Activated naive CD4-positive, alpha-beta T cell treated with Interleukin-2 at 50 U/mL for 16 hours (primary cell): ENCODE data around the gene PIK3C2G.
"Not testable (repeated sequence)": the region's sequence is repeated elsewhere in the genome, so short reads cannot be mapped to it uniquely, and the experiment has no call there.

Source experiments
- DNase-seq: peaks from one replicate; pipeline ENCODE4 v3.0.0-alpha.2; 2020

Gene PIK3C2G

GRCh38 chr12:18483698-18484325, 222.5 kb downstream of the PIK3C2G start:
- no peak for DNase-seq

DNA sequence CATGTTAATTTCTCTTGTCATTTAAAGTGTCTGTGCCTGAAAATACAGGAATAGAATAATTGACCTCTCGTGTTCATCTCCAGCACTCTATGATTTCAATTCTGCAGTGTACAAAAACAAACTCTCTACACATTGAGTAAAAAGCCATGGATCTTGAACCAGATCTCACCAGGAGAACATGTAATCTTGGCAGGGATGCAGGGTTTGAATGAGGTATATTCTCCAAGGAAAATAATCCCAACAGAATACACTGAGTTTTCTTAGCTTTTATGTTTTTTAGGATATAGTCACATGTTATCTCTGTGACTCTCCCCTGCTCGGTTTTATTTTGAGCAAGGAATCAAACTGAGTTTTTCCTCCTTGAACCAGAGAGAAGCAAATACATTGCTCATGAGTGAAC, 224.7 kb downstream of the PIK3C2G start:
- DNase-seq: no peak

GRCh38 chr12:18487509-18487908, 226.2 kb downstream of the PIK3C2G start:
- DNase-seq: no peak

DNA sequence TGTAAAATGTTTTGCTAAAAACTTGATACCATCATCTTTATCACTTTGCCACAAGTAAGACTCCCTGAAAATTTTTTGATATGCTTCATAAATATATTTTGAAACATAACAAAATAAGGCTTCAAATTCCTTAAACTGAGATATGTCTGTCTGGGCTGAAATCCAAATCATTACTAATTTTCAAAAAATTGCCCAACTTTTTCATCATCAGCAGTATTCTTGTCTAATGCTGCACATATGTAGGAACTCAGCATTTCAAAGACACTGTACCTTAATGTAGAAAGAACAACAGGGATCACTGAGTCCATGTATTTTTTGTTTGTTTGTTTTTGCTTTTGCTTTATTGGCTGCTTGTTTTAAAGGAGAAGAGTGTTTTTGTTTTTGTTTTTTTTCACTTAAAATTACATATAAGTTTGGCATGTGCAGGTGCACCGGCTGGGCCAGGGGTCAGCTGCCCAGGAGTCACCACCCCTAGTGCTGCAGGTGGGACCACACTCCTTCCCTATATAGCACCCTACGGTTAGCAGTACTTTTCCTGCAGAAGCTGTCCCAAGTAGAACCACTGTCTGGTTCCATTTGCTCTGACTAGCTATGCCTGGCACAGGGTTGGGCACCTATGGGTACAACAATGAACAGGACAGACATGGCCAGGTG, 231.2 kb downstream of the PIK3C2G start:
- no peak for DNase-seq

- no peak for DNase-seq
Observed at GRCh38 chr12:18496156-18496555, 234.8 kb downstream of the PIK3C2G start.

DNA sequence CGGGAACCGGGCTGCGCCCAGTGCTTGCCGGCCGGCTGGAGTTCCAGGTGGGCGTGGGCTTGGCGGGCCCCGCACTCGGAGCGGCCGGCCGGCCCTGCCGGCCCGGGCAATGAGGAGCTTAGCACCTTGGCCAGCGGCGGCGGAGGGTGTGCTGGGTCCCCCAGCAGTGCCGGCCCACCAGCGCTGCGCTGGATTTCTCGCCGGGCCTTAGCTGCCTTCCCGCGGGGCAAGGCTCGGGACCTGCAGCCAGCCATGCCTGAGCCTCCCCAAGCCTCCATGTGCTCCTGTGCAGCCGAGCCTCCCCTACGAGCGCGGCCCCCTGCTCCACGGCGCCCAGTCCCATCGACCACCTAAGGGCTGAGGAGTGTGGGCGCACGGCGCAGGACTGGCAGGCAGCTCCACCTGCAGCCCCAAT, 238.8 kb downstream of the PIK3C2G start:
- not testable (repeated sequence) for DNase-seq

- DNase-seq: not testable (repeated sequence)
Observed at GRCh38 chr12:18500736-18501135, 239.4 kb downstream of the PIK3C2G start.

DNA sequence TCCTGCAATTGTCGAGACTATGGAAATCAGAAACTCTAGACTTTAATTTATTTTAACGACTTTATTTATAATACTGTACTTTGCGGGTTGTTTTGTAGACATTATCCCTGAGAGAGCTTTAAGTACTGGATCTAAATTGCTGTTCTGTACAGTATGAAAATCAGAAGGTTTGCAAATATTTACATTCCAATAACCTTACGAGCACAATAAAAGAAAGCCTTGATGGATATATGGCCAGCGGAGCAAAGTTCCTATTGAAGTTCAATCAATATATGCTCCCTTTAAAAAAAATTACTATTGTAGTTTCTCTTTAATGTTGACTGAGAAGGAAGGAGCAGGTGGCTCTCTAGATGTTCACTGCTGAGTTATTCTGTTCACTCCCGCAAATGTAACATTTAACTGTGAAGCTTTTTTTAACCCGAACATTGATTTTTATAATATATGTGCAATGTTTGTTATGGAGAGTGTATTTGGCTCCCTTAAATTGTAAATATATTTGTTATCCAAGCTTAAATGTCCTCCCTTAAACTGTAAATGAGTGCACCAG, 241.2 kb downstream of the PIK3C2G start:
- DNase-seq: no peak

DNA sequence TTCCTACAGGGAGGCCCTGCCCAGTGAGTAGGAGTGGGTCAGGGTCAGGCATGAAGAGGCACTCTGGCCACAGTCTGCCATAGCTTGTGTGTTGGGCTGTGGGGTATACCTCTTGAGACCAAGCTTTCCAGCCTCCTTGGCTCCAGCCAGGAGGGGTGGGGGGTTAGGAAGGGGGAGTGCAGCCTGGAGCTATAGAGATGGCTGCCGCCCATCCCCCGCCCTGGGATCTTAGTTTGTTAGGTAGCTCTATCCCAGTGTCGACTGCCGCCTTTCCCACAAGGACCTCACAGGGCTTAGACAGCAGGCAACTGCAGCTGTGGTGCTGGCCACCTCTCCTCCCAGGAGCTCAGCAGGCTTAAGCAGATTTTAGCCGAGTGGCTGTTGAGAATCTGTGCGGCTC, 260.1 kb downstream of the PIK3C2G start:
- no peak for DNase-seq

DNA sequence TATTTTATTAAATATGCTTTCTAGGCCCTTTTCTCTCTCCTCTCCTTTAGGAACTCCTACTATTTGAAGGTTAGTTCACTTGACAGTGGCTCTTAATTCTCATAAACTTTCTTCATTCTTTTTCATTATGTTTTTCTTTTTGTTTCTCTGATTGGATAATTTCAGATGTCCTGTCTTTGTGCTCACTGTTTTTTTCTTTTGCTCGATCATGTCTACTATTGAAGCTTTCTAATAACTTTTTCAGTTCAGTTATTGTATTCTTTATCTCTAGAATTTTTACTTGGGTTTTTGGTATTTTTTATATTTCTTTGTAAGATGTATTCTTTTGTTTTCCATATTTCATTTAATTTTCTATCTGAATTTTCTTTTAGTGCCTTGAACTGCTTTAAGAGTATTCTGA, 261.5 kb downstream of the PIK3C2G start:
- DNase-seq: no peak

DNA sequence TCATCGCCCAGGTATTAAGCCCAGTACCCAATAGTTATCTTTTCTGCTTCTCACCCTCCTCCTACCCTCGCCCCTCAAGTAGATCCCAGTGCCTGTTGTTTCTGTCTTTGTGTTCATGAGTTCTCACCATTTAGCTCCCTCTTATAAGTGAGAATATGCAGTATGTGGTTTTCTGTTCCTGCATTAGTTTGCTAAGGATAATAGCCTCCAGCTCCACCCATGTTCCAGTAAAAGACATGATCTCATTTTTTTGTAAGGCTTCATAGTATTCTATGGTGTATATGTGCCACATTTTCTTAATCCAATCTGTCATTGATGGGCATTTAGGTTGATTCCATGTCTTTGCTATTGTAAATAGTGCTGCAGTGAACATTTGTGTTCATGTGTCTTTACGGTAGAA, 281.2 kb downstream of the PIK3C2G start:
- not testable (repeated sequence) for DNase-seq

DNA sequence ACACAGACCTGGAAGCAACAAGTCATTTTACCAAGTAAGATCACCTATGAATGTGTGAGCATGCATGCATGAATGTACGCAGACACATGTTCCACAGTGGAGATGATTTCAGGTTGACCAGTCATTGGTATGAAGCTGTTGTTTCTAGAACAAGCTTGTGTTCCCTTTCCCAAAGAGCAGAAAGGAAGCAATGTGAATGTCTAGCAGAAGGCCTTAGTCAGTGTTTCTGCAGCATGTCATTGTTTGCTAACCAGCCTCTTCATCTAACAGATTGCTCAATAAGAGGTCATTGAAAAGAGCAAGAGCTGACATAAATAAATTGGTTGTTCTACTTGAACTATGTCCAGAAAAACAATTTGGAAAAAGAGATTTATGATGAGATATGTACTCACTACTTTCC, 285.1 kb downstream of the PIK3C2G start:
- no peak for DNase-seq

DNA sequence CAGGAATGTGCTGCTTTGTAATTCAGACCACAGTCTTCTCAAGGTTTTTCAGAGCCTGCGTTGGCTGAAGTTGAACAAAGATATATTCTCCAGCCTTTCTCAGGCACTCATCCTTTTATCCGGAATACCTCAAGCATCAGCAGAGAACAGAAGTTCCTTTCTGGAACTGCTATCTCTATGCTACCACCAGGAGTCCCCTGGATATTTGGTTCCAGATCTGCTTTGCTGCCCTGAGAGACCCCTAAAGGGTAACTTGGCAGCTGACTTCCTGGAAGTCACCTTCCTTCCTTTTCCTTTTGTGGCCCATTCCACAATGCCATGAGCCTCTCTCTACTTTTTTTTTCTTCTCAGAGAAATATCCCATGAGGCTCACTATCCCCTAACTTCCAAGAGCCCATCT, 288.3 kb downstream of the PIK3C2G start:
- no peak for DNase-seq

GRCh38 chr12:18551106-18551505, 289.8 kb downstream of the PIK3C2G start:
- DNase-seq: no peak

- no peak for DNase-seq
Observed at GRCh38 chr12:18551701-18552100, 290.4 kb downstream of the PIK3C2G start.

- no peak for DNase-seq
Observed at GRCh38 chr12:18552829-18553228, 291.5 kb downstream of the PIK3C2G start.

GRCh38 chr12:18556161-18556560, 294.8 kb downstream of the PIK3C2G start:
- no peak for DNase-seq

DNA sequence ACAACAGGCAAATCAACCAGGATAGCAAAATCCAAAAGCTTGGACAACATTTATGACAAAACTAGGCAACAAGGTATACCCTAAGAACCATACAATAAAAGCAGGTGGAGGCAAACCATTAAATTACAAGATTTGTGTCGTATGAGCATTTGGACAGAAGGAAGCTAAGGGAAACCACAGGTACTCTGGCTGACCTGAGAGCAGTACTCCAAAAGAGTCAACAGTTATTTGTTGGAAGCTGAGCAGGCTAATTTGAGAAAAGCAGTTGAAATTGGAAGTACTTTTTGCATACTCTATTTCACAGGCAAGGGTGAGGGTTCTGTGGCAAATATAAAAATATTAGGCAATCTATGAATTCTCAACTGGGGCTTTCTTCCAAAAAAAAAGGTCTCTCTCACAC, 297.9 kb downstream of the PIK3C2G start:
- DNase-seq: no peak

GRCh38 chr12:18562531-18562930, 301.2 kb downstream of the PIK3C2G start:
- DNase-seq: no peak

- no peak for DNase-seq
Observed at GRCh38 chr12:18564306-18564705, 303.0 kb downstream of the PIK3C2G start.

GRCh38 chr12:18567787-18568186, 306.5 kb downstream of the PIK3C2G start:
- DNase-seq: no peak

- DNase-seq: no peak
Observed at GRCh38 chr12:18570543-18570942, 309.2 kb downstream of the PIK3C2G start.

- no peak for DNase-seq
Observed at GRCh38 chr12:18576104-18576626, 314.8 kb downstream of the PIK3C2G start.

- DNase-seq: no peak
Observed at GRCh38 chr12:18576648-18577047, 315.3 kb downstream of the PIK3C2G start.
